ENCODE measurements around the gene NTMT1. TPM values are rescaled to one million over a fixed set of nuclear protein-coding genes. Genes with fewer than 3 reads are reported as not detected.

Gene NTMT1
- total RNA-seq, 1 experiment from 2014 or later: 84.8 TPM

Other genes starting within 250 kb of the NTMT1 start
- gene C9orf50, start 5.1 kb upstream of the NTMT1 start, total RNA-seq (2021; ENCODE audit: unreplicated experiment): not detected
- 21.6 TPM for gene ASB6, start 16.0 kb downstream of the NTMT1 start, total RNA-seq (2021; ENCODE audit: unreplicated experiment)
- 25.5 TPM for gene PRRX2, start 39.5 kb downstream of the NTMT1 start, total RNA-seq (2021; ENCODE audit: unreplicated experiment)
- 17.2 TPM for gene PTGES, start 126.9 kb downstream of the NTMT1 start, total RNA-seq (2021; ENCODE audit: unreplicated experiment)
- 19.0 TPM for gene TOR1B, start 177.0 kb downstream of the NTMT1 start, total RNA-seq (2021; ENCODE audit: unreplicated experiment)
- 24.4 TPM for gene TOR1A, start 198.0 kb downstream of the NTMT1 start, total RNA-seq (2021; ENCODE audit: unreplicated experiment)
- gene C9orf78, start 209.1 kb downstream of the NTMT1 start, total RNA-seq (2021; ENCODE audit: unreplicated experiment): 41.4 TPM
- gene USP20, start 209.3 kb downstream of the NTMT1 start, total RNA-seq (2021; ENCODE audit: unreplicated experiment): 16.8 TPM

All from HCT116 (cell line).